Inflammatory macrophage treated with lipopolysaccharide for 4 hours (primary cell): Measurements from ENCODE around the gene BID.
"Not testable (repeated sequence)": the region's sequence is repeated elsewhere in the genome, so short reads cannot be mapped to it uniquely, and the experiment has no call there.

ENCODE experiments used
- DNase-seq: peaks from one replicate; pipeline ENCODE4 v3.0.0-alpha.2; 2020

The BID gene

DNA sequence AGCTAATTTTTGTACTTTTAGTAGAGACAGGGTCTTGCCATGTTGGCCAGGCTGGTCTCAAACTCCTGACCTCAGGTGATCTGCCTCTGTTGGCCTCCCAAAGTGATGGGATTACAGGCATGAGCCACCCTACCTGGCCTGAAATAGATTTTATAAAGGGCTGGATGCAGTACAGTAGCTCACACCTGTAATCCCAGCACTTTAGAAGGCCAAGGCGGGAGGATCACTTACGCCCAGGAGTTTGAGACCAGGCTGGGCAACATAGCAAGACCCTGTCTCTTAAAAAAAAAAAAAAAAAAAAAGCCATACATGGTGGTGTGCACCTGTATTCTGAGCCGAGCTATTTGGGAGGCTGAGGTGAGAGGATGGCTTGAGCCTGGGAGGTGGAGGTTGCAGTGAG is 76.0 kb downstream of the BID start:
- DNase-seq = not testable (repeated sequence)

DNA sequence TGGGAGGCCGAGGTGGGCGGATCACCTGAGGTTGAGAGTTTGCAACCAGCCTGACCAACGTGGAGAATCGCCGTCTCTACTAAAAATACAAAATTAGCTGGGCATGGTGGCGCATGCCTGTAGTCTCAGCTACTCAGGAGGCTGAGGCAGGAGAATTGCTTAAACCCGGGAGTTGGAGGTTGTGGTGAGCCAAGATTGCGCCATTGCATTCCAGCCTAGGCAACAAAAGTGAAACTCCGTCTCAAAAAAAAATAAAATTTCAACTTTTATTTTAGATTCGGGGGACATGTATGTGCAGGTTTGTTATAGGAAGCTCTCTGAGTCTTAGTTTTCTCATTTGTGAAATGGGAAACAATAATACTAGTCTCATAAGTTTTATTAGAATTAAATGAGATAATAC is 77.1 kb downstream of the BID start:
- DNase-seq = peak; percentile 76

DNA sequence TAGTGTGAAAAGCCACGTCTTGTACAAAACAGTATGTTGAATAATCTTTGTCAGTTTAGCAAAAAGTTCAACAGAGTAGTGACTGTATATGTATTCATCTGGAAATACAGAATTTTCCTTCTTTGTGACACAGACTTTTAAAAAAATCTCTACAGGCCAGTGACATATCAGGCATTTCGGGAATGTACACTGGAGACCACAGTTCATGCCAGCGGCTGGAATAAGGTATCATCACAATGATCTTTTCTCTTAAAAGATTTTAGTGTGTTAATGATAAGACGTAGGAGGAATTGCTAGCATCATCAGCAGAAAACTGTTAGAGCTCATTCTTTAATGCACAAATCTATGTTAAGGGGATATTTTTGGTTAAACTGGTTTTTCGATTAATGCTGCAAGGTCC is 78.3 kb downstream of the BID start:
- DNase-seq = no peak

DNA sequence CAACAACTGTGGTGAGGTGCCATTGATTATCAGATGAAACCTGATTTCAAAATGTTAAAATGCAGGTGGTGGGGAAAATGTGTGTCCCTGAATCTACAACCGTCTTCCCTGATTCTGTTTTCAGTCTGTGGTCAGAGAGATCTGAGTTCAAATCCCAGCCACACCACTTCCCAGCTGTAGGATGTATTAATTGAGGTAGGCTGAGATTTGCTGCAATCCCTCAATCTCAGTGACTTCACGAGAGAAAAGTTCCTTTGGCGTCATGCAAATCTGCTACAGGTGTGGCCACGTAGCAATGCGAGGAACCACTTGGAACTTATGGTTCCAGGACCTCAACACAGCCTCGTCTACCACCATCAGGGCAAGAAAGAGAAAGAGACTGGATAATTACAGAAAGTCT is 79.5 kb downstream of the BID start:
- DNase-seq = no peak

DNA sequence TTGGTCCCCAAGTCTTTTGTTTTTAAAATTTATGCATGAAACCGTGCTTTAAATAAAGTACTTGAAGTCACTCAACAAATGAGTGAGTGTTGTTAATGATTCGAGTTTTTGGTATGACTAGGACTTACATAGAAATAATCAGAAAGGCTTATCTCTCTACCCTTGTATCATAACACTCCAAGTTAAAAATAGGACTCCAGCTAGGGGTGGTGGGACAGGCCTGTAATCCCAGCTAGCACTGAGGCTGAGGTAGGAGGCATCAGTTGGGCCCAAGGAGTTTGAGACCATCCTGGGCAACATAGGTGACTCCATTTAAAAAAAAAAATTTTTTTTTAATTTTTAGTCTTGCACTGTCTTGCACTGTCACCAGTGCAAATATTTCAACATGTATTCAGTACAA is 80.1 kb downstream of the BID start:
- no peak for DNase-seq

DNA sequence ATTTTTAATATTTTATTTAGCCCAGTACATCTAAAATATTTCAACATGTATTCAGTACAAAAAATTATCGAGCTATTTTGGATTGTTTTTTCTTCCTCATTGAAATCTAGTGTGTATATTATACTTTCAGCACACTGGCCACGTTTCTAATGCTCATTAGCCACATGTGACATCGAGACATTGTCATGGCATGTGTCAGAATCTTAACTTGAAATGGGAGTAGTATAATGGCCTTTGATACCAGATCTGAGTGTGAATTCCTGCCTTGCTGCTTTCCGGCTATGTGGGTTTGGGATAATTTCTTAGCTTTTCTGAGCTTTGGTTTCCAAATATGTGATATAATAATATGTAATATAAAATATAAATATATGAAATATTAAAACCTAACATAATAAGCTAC is 81.4 kb downstream of the BID start:
- DNase-seq = no peak

DNA sequence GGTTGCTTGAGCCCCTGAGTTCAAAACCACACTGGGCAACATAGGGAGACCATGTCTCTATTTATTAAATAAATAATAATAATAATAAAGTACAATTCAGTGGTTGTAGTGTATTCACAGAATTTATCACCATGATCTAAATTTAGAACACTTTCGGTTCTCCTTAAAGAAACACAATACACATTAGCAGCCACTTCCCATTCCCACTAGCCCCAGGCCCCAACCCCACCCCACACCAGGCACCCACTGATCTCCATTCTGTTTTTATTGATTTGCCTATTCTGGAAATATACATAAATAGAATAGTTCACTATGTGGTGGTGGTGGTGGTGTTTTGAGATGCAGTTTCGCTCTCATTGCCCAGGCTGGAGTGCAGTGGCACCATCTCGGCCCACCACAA is 90.0 kb downstream of the BID start:
- DNase-seq = peak; percentile 45
